ENCODE results near the gene SSBP4. TPM values are rescaled to one million over a fixed set of nuclear protein-coding genes. Genes with fewer than 3 reads are reported as not detected.
A peak's percentile ranks its signal among the peaks of the same experiment; 100 is the strongest.

SSBP4 gene
- total and polyA plus RNA-seq, 9 of the 15 experiments (the other 6 are each of a cell fraction or from before 2014, with no cell fraction given), result 1.1 to 189 (median 39.0) TPM

GRCh38 chr19:18435178-18435841 lies 16.1 kb downstream of the SSBP4 start:
- H4K20me1 ChIP-seq (replicated peaks; ENCODE audit: control insufficient read depth, insufficient read depth, low read length), result peaks cover 9% of the 10 kb centered on the region
- H3K9me3 ChIP-seq (replicated peaks; ENCODE audit: control insufficient read depth, insufficient read depth, low read depth, low read length), result no peaks in the 10 kb centered on the region
- POLR2A ChIA-PET, result interaction anchor here (0.6 to 1.2 kb wide), 5 partner anchors 12 to 157 kb away, joined by 3 to 4 read pairs (median 3); partner anchors contain the start of genes GDF15 and LSM4
- no peak overlapping the region for H2AFZ ChIP-seq (ENCODE audit: low read depth, low read length)
- no peak overlapping the region for H3K4me3 ChIP-seq
- no TSS peak for BruUV-seq (replicated peaks)
- in situ Hi-C loops (cut with MboI) (no loop called here), intact Hi-C loops (cut with micrococcal nuclease) (no loop called here)
- CTCF ChIA-PET (ENCODE audit: low intra/inter-chr PET ratio), result no interaction called here
- ATAC-seq (no peak), FAIRE-seq (no peak), DNase-seq (ENCODE audit: extremely low read depth in 1 of 4, low spot score in 3 of 4) (no peak)
- H3K27ac ChIP-seq (ENCODE audit: extremely low read depth, low read depth, low read length), result no peak overlapping the region; the same call in 2 of the 3 replicates
- no peak overlapping the region for H3K4me2 ChIP-seq (ENCODE audit: insufficient read depth, low read length)
- H3K27me3 ChIP-seq (ENCODE audit: control insufficient read depth in 2 of 2, insufficient read depth in 2 of 2, low read length in 2 of 2), result no peaks in the 10 kb centered on the region
- no peaks in the 10 kb centered on the region for H3K9me1 ChIP-seq (ENCODE audit: control insufficient read depth, insufficient read depth, low read length)
- peak overlapping the region in 1 of 2 experiments; percentile 55; a peak in 2 of 4 replicates for H3K9ac ChIP-seq (ENCODE audit: insufficient read depth in 1 of 2, low read depth in 2 of 2, low read length in 2 of 2)
- H3K36me3 ChIP-seq (ENCODE audit: control insufficient read depth, insufficient read depth, low read length), result peaks cover 56% of the 10 kb centered on the region
- peaks cover 48 to 96% of the 10 kb centered on the region in 2 experiments for H3K4me1 ChIP-seq (replicated peaks in 1 of 2; ENCODE audit: control insufficient read depth in 2 of 2, insufficient read depth in 2 of 2, low read length in 2 of 2)
- 86% methylated on average over 22 of the region's 49 CpGs for WGBS (ENCODE audit: insufficient coverage, low coverage, missing lambda C conversion rate)
- H3K79me2 ChIP-seq (ENCODE audit: control insufficient read depth, insufficient read depth, low read length), result peaks cover 62% of the 10 kb centered on the region
- no peak for TF ChIP-seq ZNF507 (tag; conservative IDR thresholded peaks at IDR 0.05)
- no peak for TF ChIP-seq MIER1 (IDR thresholded peaks at IDR 0.05; ENCODE audit: low read depth)
- TF ChIP-seq ESRRA (IDR thresholded peaks at IDR 0.05; ENCODE audit: borderline replicate concordance, low read depth), result no peak
- TF ChIP-seq ARHGAP35 (IDR thresholded peaks at IDR 0.05; ENCODE audit: partially characterized antibody), result no peak
- TF ChIP-seq IRF2 (CRISPR knock-in tag; IDR thresholded peaks at IDR 0.05), result no peak
- TF ChIP-seq HEY1 (CRISPR knock-in tag; IDR thresholded peaks at IDR 0.05; ENCODE audit: borderline replicate concordance), result no peak
- TF ChIP-seq ZNF224 (CRISPR knock-in tag; IDR thresholded peaks at IDR 0.05), result no peak
- peak; percentile 35 for TF ChIP-seq HMGN3 (IDR thresholded peaks at IDR 0.05; ENCODE audit: borderline replicate concordance, extremely low read depth, insufficient read length, low read depth, low read length)
- TF ChIP-seq SNRNP70 (optimal IDR thresholded peaks at IDR 0.05; ENCODE audit: low read depth, low read length), result no peak
- TF ChIP-seq WHSC1 (IDR thresholded peaks at IDR 0.05; ENCODE audit: low read length), result no peak
- peak; percentile 72 for TF ChIP-seq RBM22 (IDR thresholded peaks at IDR 0.05; ENCODE audit: low read depth, low read length, poor library complexity, severe bottlenecking)
- no peak for TF ChIP-seq SMARCC2 (IDR thresholded peaks at IDR 0.05; ENCODE audit: low read depth)
- TF ChIP-seq KLF10 (CRISPR knock-in tag; IDR thresholded peaks at IDR 0.05), result no peak
- TF ChIP-seq PRPF4 (IDR thresholded peaks at IDR 0.05; ENCODE audit: insufficient read depth, low read depth, low read length, poor library complexity, severe bottlenecking), result peak; percentile 66
- peak; percentile 82 for TF ChIP-seq POLR2G (IDR thresholded peaks at IDR 0.05; ENCODE audit: low read depth, low read length)
- no peak for TF ChIP-seq ZNF512 (tag; IDR thresholded peaks at IDR 0.05)
- TF ChIP-seq MCM3 (IDR thresholded peaks at IDR 0.05), result no peak
- 0 out of 2 replicates have a peak, but pooled peaks have one; percentile 66 for TF ChIP-seq RBM14 (IDR thresholded peaks at IDR 0.05; ENCODE audit: borderline replicate concordance, insufficient read depth, low read depth, low read length)

Data from K562 (cell line).